Right cardiac atrium (tissue), 5 donors: ENCODE data around the gene CPA4. TPM values are rescaled to one million over a fixed set of nuclear protein-coding genes. Genes with fewer than 3 reads are reported as not detected.

Experiments used
- ATAC-seq, 2 donors: fragments of 200-7000 bp; cut with Tn5 transposase; one replicate each; pipeline versions ENCODE4 v1.8.0 to v1.9.1; 2020; ENCODE audit warnings: moderate library complexity in 2 of 2, mild to moderate bottlenecking in 1 of 2
- DNase-seq, 3 donors: peaks; one replicate each; pipeline ENCODE4 v3.0.0-alpha.2; 2020
- H3K27ac ChIP-seq: one replicate; pipeline ENCODE4 v1.5.1; 2013; ENCODE audit warnings: mild to moderate bottlenecking, low read length, control low read depth, moderate library complexity
- H3K27me3 ChIP-seq: one replicate; pipeline ENCODE4 v1.6.1; 2013; ENCODE audit not compliant: control insufficient read depth, insufficient read depth
- H3K4me1 ChIP-seq: one replicate; pipeline ENCODE4 v1.6.1; 2013; ENCODE audit warnings: low read length; ENCODE audit not compliant: control insufficient read depth, insufficient read depth
- H3K4me3 ChIP-seq: one replicate; pipeline ENCODE4 v1.5.1; 2013; ENCODE audit warnings: low read length, control low read depth
- H3K9me3 ChIP-seq: one replicate; pipeline ENCODE4 v1.6.1; 2013; ENCODE audit warnings: low read length; ENCODE audit not compliant: control insufficient read depth
- WGBS: extraction: QIAGEN DNeasy Blood & Tissue Kit; methylation state at CpG from one replicate; pipeline ENCODE4 v1.1.7; 2013; 5-methylcytosine and 5-hydroxymethylcytosine counted together
- intact Hi-C, 4 donors: fragments of 100-400 bp; cut with DNase I; formaldehyde crosslinking; loops; one replicate each; pipeline versions ENCODE4 v1.11.0 to v1.14.0; 2022 to 2023
- polyA plus RNA-seq: library from polyadenylated mRNA; stranded (reverse); fragments of 200-250 nt; gene quantifications from one replicate; pipeline ENCODE4 v1.2.3, GENCODE V29; 2013
- total RNA-seq, 4 donors: library from RNA; stranded (reverse); fragmentation: NEBNext Ultra II Directional; extraction: Animal tissue kit (Norgen Biotek cat#: 25700); gene quantifications; one replicate each; pipeline ENCODE4 v1.2.1, GENCODE V29; 2021
- donor health status: healthy with polysubstance abuse.
- donor health status: DM: no; HTN: yes; CAD: no.
- donor health status: DM: no; HTN: no; CAD: no.
- donor health status: DM: no; HTN: yes; CAD: no; lungs with severe emphysema.
- donor health status: DM: yes; HTN: yes; CAD: no.

Gene CPA4
- total and polyA plus RNA-seq, 5 donors = 0.02 to 0.84 (median 0.50) TPM; not detected in 1

- Histone ChIP-seq H3K27me3 (no peaks in the 10 kb centered on the region), H3K9me3 (peaks cover 2% of the 10 kb centered on the region), H3K4me1 (peaks cover 5% of the 10 kb centered on the region), H3K4me3 (no peak overlapping the region), H3K27ac (no peak overlapping the region)
- 94% methylated on average over 4 of the region's 4 CpGs for WGBS
- DNase-seq (no peak), ATAC-seq (no peak)
- intact Hi-C loops = no loop called here
Observed at GRCh38 chr7:130358471-130358870, 65.5 kb downstream of the CPA4 start.

- Histone ChIP-seq H3K4me3 (no peak overlapping the region), H3K27ac (no peak overlapping the region), H3K27me3 (no peaks in the 10 kb centered on the region), H3K9me3 (peaks cover 2% of the 10 kb centered on the region), H3K4me1 (peaks cover 5% of the 10 kb centered on the region)
- WGBS = 92% methylated on average over 5 of the region's 5 CpGs
- intact Hi-C loops = no loop called here
- DNase-seq (no peak), ATAC-seq (no peak)
Observed at GRCh38 chr7:130359276-130359857, 66.4 kb downstream of the CPA4 start.

- no peaks in the 10 kb centered on the region for H3K27me3 ChIP-seq
- H3K27ac ChIP-seq = no peak overlapping the region
- peaks cover 2% of the 10 kb centered on the region for H3K9me3 ChIP-seq
- peaks cover 5% of the 10 kb centered on the region for H3K4me1 ChIP-seq
- WGBS = 95% methylated on average over 3 of the region's 3 CpGs
- ATAC-seq (no peak), DNase-seq (no peak)
- intact Hi-C loops = no loop called here
- no peak overlapping the region for H3K4me3 ChIP-seq
Observed at GRCh38 chr7:130360518-130360917, 67.6 kb downstream of the CPA4 start.

- H3K9me3 ChIP-seq = peaks cover 2% of the 10 kb centered on the region
- no peaks in the 10 kb centered on the region for H3K27me3 ChIP-seq
- DNase-seq = no peak
- intact Hi-C loops = no loop called here
- no peak overlapping the region for H3K27ac ChIP-seq
- no peak overlapping the region for H3K4me3 ChIP-seq
- H3K4me1 ChIP-seq = peaks cover 1% of the 10 kb centered on the region
- no peak for ATAC-seq
- WGBS = 93% methylated on average over 7 of the region's 7 CpGs
Observed at GRCh38 chr7:130361681-130362080, 68.7 kb downstream of the CPA4 start.

GRCh38 chr7:130362251-130362816 is 69.4 kb downstream of the CPA4 start:
- H3K4me1 ChIP-seq = no peaks in the 10 kb centered on the region
- no peak overlapping the region for H3K4me3 ChIP-seq
- intact Hi-C loops = no loop called here
- DNase-seq = no peak
- peaks cover 2% of the 10 kb centered on the region for H3K9me3 ChIP-seq
- WGBS = 93% methylated on average over 10 of the region's 10 CpGs
- no peak for ATAC-seq
- no peak overlapping the region for H3K27ac ChIP-seq
- no peaks in the 10 kb centered on the region for H3K27me3 ChIP-seq

GRCh38 chr7:130363026-130363847 is 70.3 kb downstream of the CPA4 start:
- Histone ChIP-seq H3K4me1 (no peaks in the 10 kb centered on the region), H3K4me3 (no peak overlapping the region), H3K27me3 (no peaks in the 10 kb centered on the region), H3K9me3 (peaks cover 2% of the 10 kb centered on the region), H3K27ac (no peak overlapping the region)
- intact Hi-C loops = no loop called here
- DNase-seq (no peak), ATAC-seq (no peak)
- WGBS = 88% methylated on average over 8 of the region's 8 CpGs

- no peak overlapping the region for H3K27ac ChIP-seq
- peaks cover 5% of the 10 kb centered on the region for H3K4me1 ChIP-seq
- no peak for DNase-seq
- H3K4me3 ChIP-seq = no peak overlapping the region
- 94% methylated on average over 4 of the region's 4 CpGs for WGBS
- H3K27me3 ChIP-seq = no peaks in the 10 kb centered on the region
- no peaks in the 10 kb centered on the region for H3K9me3 ChIP-seq
- ATAC-seq = no peak
- intact Hi-C loops = no loop called here
Observed at GRCh38 chr7:130364451-130364850, 71.5 kb downstream of the CPA4 start.

- Histone ChIP-seq H3K27me3 (no peaks in the 10 kb centered on the region), H3K9me3 (no peaks in the 10 kb centered on the region), H3K27ac (no peak overlapping the region), H3K4me3 (no peak overlapping the region), H3K4me1 (peaks cover 6% of the 10 kb centered on the region)
- 93% methylated on average over 2 of the region's 2 CpGs for WGBS
- DNase-seq (no peak), ATAC-seq (no peak)
- intact Hi-C loops = no loop called here
Observed at GRCh38 chr7:130365088-130365487, 72.1 kb downstream of the CPA4 start.

- intact Hi-C loops = no loop called here
- H3K9me3 ChIP-seq = no peaks in the 10 kb centered on the region
- no peak overlapping the region for H3K4me3 ChIP-seq
- ATAC-seq = no peak
- H3K27ac ChIP-seq = no peak overlapping the region
- DNase-seq = peak in 1 of 3 donors; percentile 70
- WGBS = 87% methylated on average over 15 of the region's 15 CpGs
- peaks cover 6% of the 10 kb centered on the region for H3K4me1 ChIP-seq
- H3K27me3 ChIP-seq = no peaks in the 10 kb centered on the region
Observed at GRCh38 chr7:130365511-130366441, 72.8 kb downstream of the CPA4 start.

GRCh38 chr7:130366564-130366963 is 73.6 kb downstream of the CPA4 start:
- intact Hi-C loops = no loop called here
- Histone ChIP-seq H3K27ac (no peak overlapping the region), H3K27me3 (no peaks in the 10 kb centered on the region), H3K4me3 (no peak overlapping the region), H3K9me3 (no peaks in the 10 kb centered on the region), H3K4me1 (peaks cover 9% of the 10 kb centered on the region)
- 92% methylated on average over 6 of the region's 6 CpGs for WGBS
- ATAC-seq (no peak), DNase-seq (no peak)
